K562 (cell line): Measurements from ENCODE around the gene CAMK2D.

ENCODE experiments used
- CTCF ChIP-seq, 3 experiments: IDR thresholded peaks in 2 of 3; conservative IDR thresholded peaks in 1 of 3; 2 replicates each; pipeline ENCODE4 v1.5.1; 2011 to 2012; ENCODE audit warnings: low read length in 3 of 3, mild to moderate bottlenecking in 3 of 3, control low read depth in 2 of 3, improper control_type of control experiment in 1 of 3, inconsistent platforms in 1 of 3, low read depth in 1 of 3, mixed read lengths in 1 of 3, moderate library complexity in 1 of 3; ENCODE audit not compliant: insufficient read depth in 2 of 3
- ZNF224 ChIP-seq: sonication (generic); formaldehyde crosslinking; IDR thresholded peaks from 2 replicates; pipeline ENCODE4 v1.8.0; 2022; ENCODE audit warnings: mild to moderate bottlenecking, missing genetic modification reagents
- ZNF551 ChIP-seq: fragments of 250-450 bp; sonication (Bioruptor Pico); IDR thresholded peaks from 2 replicates; pipeline ENCODE4 v1.5.0; 2021; ENCODE audit warnings: mild to moderate bottlenecking, moderate library complexity

- TF ChIP-seq CTCF (IDR thresholded peaks at IDR 0.05 in 2 of 3, conservative IDR thresholded peaks at IDR 0.05 in 1 of 3; ENCODE audit: insufficient read depth in 2 of 3, low read depth in 1 of 3, low read length in 3 of 3) (no peak), ZNF224 (CRISPR knock-in tag) (no peak), ZNF551 (CRISPR knock-in tag) (no peak)
These were observed 5.3 kb upstream of the CAMK2D start for GRCh38 chr4:113766882-113767281.
